HAP-1 (cell line): ENCODE results near the gene NTM.

Source experiments
- DNase-seq, 2 experiments: peaks; one replicate each; pipeline ENCODE4 v3.0.0-alpha.2; 2016 to 2020; ENCODE audit warnings: low spot score in 2 of 2
- H3K27me3 ChIP-seq: fragments of 250-450 bp; sonication (Bioruptor Pico); 2 replicates; pipeline ENCODE4 v1.5.1; 2020; ENCODE audit warnings: low read depth, mild to moderate bottlenecking, moderate library complexity
- H3K36me3 ChIP-seq: fragments of 250-450 bp; sonication (Bioruptor Pico); replicated peaks from 2 replicates; pipeline ENCODE4 v1.5.1; 2020; ENCODE audit warnings: mild to moderate bottlenecking
- H3K4me1 ChIP-seq: fragments of 250-450 bp; sonication (Bioruptor Pico); 2 replicates; pipeline ENCODE4 v1.5.1; 2020; ENCODE audit warnings: mild to moderate bottlenecking
- H3K4me3 ChIP-seq: fragments of 250-450 bp; sonication (Bioruptor Pico); 2 replicates; pipeline ENCODE4 v1.5.1; 2020; ENCODE audit warnings: mild to moderate bottlenecking, moderate library complexity
- H3K9me3 ChIP-seq: fragments of 250-450 bp; sonication (Bioruptor Pico); 2 replicates; pipeline ENCODE4 v1.5.1; 2020; ENCODE audit warnings: mild to moderate bottlenecking, moderate library complexity
- in situ Hi-C: fragments of 300-500 bp; cut with MboI; formaldehyde crosslinking; loops from 3 replicates; pipeline ENCODE4 v1.14.3; 2020; ENCODE audit warnings: low sequenced_read_pairs, inconsistent platforms, mixed read lengths

NTM gene

DNA sequence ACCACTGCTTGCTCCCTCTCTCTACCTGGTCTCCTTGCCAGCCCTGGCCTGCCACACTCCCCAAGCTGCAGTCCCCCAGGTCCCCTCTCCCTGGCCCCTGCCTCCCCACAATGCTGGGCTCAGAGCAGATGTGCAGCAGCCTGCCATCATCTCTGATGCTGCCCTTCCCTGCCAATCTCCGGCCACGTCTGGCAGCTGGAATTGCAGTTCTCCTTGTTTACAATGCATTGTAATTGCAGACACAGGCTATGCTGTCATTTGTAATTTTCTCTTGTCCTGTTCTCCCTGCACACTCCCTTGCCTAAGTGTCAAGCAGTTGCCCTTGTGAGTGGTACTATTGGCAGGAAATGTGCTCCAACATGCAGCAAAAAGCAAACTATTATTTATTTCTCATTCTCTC lies 222.3 kb downstream of the NTM start:
- Histone ChIP-seq H3K36me3 (no peaks in the 10 kb centered on the region), H3K27me3 (no peaks in the 10 kb centered on the region), H3K4me1 (no peaks in the 10 kb centered on the region), H3K4me3 (no peak overlapping the region), H3K9me3 (no peaks in the 10 kb centered on the region)
- no peak for DNase-seq
- in situ Hi-C loops, result no loop called here

DNA sequence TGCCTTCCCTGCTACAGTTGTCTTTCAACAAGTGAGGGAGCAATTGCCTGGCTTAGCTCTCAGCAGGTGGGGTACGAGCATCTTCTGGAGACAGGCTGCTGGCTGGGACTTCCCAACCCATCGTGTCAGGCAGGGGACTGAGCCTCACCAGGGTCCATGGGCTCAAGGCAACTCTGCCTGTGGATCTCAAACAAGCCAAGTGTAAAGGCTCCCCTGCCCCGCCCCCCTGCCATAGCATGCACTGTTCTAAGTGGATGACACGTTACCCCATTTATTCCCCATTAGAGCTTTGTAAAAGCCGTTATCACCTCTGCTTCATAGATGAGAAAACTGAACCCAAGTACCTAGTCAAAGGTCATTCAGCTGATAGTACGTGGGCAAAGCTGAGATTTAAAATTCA lies 222.9 kb downstream of the NTM start:
- Histone ChIP-seq H3K4me3 (no peak overlapping the region), H3K36me3 (no peaks in the 10 kb centered on the region), H3K27me3 (no peaks in the 10 kb centered on the region), H3K9me3 (no peaks in the 10 kb centered on the region), H3K4me1 (no peaks in the 10 kb centered on the region)
- in situ Hi-C loops, result no loop called here
- DNase-seq, result no peak

DNA sequence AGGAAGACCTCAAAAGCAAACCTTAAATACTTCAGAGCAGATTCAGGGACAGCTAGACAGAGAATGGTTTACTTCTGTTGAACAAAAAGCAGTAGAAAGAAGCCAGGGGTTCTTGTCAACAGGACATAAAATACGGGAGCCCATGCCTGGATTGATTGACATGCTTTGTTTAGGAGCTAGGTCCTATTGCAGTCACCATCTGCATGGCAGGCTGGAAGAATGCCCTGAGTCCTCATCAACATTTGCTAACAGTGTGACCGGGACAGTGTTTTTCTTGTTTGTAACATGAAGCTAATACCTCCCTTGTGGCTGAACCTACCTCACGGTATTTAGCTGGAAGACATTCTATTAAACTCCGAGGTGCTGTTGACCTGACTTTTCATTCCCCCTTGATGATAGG lies 225.4 kb downstream of the NTM start:
- H3K27me3 ChIP-seq, result no peaks in the 10 kb centered on the region
- H3K4me3 ChIP-seq, result no peak overlapping the region
- H3K4me1 ChIP-seq, result no peaks in the 10 kb centered on the region
- in situ Hi-C loops, result no loop called here
- no peaks in the 10 kb centered on the region for H3K9me3 ChIP-seq
- no peaks in the 10 kb centered on the region for H3K36me3 ChIP-seq
- no peak for DNase-seq

DNA sequence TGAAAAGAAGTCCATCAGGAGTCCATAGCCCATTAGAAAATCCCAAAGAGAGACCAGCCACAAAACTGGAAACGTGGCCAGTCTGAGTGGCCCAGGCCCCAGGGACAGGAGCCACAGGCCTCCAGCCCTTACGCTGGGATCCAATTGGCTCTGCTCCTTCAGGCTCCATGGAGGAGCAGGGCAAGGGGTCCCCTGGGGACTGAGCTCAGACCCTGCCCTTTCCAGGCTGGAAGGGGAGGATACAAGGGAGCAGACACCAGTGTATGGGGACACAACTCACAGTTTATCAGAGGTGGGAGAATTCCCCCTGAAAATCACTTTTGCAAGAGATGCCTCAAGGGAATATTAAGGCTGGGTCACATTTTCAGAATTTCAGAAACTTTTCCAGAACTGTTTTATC lies 227.5 kb downstream of the NTM start:
- DNase-seq, result no peak
- in situ Hi-C loops, result no loop called here
- H3K27me3 ChIP-seq, result no peaks in the 10 kb centered on the region
- H3K36me3 ChIP-seq, result no peaks in the 10 kb centered on the region
- H3K4me1 ChIP-seq, result no peaks in the 10 kb centered on the region
- H3K4me3 ChIP-seq, result no peak overlapping the region
- H3K9me3 ChIP-seq, result no peaks in the 10 kb centered on the region

DNA sequence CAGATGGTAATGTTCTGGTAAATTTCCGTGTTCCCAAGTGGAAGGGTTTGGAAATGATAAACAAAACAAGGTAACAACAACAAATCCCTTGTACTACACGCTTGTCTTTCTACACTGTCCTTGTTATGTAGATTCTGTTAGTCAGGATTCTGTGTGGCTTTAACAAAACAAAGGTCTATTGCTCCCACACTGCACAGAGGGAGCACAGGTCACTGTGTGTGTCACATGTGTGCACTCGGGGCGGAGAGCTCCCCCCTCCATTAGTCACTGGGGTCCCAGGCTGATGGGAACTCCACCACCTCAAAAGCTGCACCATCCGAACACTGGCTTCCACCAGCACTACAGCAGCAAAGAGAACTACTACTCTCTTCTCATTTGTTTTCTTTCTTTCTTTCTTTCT lies 227.9 kb downstream of the NTM start:
- Histone ChIP-seq H3K27me3 (no peaks in the 10 kb centered on the region), H3K4me1 (no peaks in the 10 kb centered on the region), H3K36me3 (no peaks in the 10 kb centered on the region), H3K4me3 (no peak overlapping the region), H3K9me3 (no peaks in the 10 kb centered on the region)
- in situ Hi-C loops, result no loop called here
- DNase-seq, result no peak

DNA sequence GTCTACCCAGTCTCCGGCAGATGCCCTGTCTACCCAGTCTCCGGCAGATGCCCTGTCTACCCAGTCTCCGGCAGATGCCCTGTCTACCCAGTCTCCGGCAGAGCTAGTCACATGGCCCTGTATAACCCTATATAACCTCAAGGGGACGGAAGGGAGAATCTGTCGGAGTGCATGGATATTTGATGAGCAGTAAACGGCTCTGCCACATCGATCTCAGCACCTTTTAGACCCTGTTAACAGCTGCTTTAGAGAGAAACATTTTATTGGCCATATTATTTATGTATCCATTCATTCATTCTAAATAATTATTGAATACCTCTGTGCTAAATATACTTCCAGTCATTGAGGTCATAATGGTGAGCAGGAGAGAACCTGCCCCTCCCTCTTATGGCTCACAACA lies 228.9 kb downstream of the NTM start:
- in situ Hi-C loops, result no loop called here
- Histone ChIP-seq H3K27me3 (no peaks in the 10 kb centered on the region), H3K4me1 (no peaks in the 10 kb centered on the region), H3K36me3 (no peaks in the 10 kb centered on the region), H3K9me3 (no peaks in the 10 kb centered on the region), H3K4me3 (no peak overlapping the region)
- DNase-seq, result no peak

DNA sequence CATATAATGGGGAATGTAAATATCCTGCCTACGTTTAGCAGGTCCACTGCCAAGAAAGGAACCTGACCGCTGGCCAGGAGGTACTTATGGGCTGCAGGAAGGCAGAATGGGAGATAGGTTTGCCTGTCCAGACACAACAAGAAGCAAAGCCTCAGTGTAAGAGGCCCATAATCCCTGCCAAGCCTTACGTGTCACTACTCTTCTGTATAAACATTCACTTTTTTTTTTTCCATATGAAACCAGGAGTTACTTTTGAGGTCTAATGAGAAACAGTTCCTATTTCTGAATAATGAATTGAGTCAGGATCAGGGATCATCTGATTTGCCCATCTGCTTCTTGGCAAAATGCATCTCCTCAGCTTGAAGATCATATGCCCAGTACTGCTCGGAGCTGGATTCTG lies 230.2 kb downstream of the NTM start:
- no peak overlapping the region for H3K4me3 ChIP-seq
- H3K27me3 ChIP-seq, result no peaks in the 10 kb centered on the region
- H3K9me3 ChIP-seq, result no peaks in the 10 kb centered on the region
- no peaks in the 10 kb centered on the region for H3K36me3 ChIP-seq
- in situ Hi-C loops, result no loop called here
- DNase-seq, result no peak
- no peaks in the 10 kb centered on the region for H3K4me1 ChIP-seq

DNA sequence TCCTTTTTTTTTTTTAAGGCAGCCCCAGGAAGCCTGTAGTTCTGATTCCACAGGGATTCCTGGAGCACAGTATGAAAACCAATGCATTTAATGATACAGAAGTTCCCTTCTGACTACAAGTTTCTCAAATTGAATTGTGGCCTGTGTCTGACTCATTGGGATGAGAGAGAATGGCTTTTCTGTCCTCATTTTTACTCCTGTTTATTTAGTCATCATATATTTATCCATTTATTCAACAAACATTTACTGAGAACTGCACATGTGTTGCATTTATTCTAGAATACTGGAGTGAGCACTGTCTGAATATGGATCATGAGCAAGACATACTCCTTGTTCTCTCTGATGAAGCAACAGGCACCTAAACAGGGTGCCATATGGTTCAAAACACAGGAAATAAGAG lies 231.2 kb downstream of the NTM start:
- no peaks in the 10 kb centered on the region for H3K27me3 ChIP-seq
- H3K36me3 ChIP-seq, result no peaks in the 10 kb centered on the region
- in situ Hi-C loops, result no loop called here
- H3K4me3 ChIP-seq, result no peak overlapping the region
- H3K9me3 ChIP-seq, result no peaks in the 10 kb centered on the region
- no peaks in the 10 kb centered on the region for H3K4me1 ChIP-seq
- no peak for DNase-seq

DNA sequence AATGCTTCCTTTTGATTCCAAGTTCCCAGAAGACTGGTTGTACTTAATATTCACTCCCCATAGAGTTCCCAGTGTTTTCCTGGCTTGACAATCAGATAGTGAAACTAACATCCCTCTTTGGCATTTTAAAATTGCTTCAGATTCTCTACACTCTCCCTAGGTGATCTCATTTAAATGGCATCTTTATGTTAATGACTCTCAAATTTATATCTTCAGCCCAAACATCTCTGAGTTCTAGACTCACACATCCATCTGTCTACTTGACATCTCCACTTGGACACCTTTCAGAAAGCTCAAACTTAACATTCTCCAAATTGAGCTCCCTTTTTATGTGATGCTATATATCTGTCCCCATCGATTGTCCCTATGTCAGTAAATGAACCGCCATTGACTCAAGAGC lies 232.0 kb downstream of the NTM start:
- Histone ChIP-seq H3K9me3 (no peaks in the 10 kb centered on the region), H3K4me3 (no peak overlapping the region), H3K36me3 (no peaks in the 10 kb centered on the region), H3K27me3 (no peaks in the 10 kb centered on the region), H3K4me1 (no peaks in the 10 kb centered on the region)
- in situ Hi-C loops, result no loop called here
- DNase-seq, result no peak

DNA sequence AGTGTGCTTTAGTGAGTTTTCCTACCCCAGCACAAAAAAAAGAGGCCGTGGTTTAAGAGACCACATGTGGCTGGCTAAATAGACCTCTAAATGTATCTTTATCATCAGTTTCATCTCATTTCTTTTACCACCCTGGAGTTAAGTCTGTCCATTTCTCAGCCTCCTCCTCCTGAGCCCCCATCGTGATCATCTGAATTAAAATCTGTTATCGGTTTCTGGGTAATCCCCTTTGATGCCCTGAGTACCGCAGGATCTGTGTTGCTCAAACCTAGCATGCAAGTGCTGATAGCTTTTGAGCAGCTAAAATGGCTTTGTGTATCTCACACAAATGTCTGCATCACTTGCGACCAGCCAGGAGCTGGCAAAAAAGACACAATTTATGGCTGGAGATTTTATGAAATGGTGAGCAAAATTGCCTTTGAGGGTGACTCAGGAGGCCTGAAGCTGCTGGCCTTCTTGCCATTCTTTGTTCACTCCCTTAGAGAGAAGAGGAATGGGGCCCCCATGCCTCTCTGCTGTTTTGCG lies 236.5 kb downstream of the NTM start:
- in situ Hi-C loops, result no loop called here
- Histone ChIP-seq H3K4me1 (no peaks in the 10 kb centered on the region), H3K36me3 (no peaks in the 10 kb centered on the region), H3K9me3 (no peaks in the 10 kb centered on the region), H3K27me3 (no peaks in the 10 kb centered on the region), H3K4me3 (no peak overlapping the region)
- DNase-seq, result no peak

DNA sequence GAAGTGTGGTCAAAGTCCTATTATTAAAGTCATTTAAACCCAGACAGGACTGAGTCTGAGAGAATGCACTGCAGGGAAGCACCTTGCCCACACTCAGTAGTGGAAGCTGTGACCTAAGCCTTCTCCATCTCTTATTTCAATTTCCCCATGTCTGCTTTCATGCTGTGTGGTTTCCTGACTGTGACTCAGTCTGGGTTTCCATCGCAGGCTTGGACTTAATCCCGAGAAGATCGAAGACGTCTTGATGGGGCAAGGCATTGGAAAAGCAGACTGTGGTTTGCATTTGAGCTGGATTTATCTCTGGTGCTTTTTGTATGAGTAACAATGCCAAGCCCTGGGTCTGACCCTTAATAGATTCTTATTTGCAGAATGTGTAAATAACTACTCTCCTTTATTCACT lies 238.9 kb downstream of the NTM start:
- no peaks in the 10 kb centered on the region for H3K4me1 ChIP-seq
- no peaks in the 10 kb centered on the region for H3K9me3 ChIP-seq
- H3K4me3 ChIP-seq, result no peak overlapping the region
- no peak for DNase-seq
- H3K27me3 ChIP-seq, result no peaks in the 10 kb centered on the region
- in situ Hi-C loops, result no loop called here
- no peaks in the 10 kb centered on the region for H3K36me3 ChIP-seq

DNA sequence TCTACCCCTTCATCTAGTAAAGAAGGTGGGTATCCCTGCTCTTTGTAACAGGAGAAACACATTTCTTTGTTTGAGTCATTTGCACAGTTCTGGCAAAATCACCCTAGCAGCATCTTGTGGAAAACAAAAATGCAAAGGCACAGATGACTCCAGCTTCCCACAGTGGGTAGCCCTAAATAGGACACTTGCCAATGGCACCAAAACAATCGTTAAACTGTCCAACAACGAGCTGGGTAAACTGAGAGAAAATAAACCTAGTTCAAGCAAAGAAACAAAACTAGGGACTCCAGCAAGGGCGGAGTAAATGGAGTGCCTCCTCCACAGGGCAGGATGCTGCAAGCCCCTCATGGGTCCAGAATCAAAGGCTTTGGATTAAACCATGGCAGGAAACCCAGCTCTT lies 239.5 kb downstream of the NTM start:
- no peaks in the 10 kb centered on the region for H3K36me3 ChIP-seq
- no peaks in the 10 kb centered on the region for H3K4me1 ChIP-seq
- no peaks in the 10 kb centered on the region for H3K9me3 ChIP-seq
- no peak for DNase-seq
- H3K4me3 ChIP-seq, result no peak overlapping the region
- H3K27me3 ChIP-seq, result no peaks in the 10 kb centered on the region
- in situ Hi-C loops, result no loop called here

DNA sequence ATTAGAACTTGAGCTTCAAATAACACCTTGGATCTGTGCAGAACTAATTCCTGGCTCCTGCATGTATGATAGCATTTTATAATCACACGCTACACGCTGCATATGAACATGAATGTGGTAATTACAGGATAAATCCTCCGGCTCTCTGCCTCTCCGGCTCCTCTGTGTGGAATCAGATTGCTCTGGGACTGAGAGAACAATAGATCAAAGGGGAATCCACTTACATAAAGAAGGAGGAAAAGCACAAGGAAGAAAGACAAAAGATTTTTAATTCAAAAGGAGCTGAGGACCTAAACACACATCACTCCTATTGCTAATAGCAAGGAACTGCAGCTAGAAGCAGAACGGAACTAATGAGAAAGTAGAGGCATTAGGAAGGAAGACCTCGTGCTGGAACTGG lies 240.9 kb downstream of the NTM start:
- H3K4me1 ChIP-seq, result no peaks in the 10 kb centered on the region
- no peaks in the 10 kb centered on the region for H3K9me3 ChIP-seq
- H3K36me3 ChIP-seq, result no peaks in the 10 kb centered on the region
- DNase-seq, result no peak
- in situ Hi-C loops, result no loop called here
- no peaks in the 10 kb centered on the region for H3K27me3 ChIP-seq
- no peak overlapping the region for H3K4me3 ChIP-seq

DNA sequence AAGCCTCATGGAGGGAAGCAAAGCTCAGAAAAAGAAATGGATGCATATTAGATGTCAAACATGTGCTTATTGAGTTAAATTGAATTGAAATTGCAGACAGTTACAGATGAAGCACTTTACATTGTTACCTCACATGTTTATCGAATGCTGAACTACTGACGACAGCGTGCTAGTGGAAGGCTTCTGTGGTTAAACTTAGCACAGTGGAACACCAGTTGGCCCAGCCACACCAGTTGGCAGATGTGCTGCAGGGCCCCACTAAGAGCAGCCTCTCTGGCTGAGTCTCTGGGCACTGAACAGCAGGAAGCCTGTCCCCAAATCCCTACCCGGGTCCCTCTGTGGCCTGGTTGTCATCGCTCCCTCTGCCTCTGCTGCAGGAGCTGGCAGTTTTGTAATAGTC lies 242.1 kb downstream of the NTM start:
- H3K36me3 ChIP-seq, result no peaks in the 10 kb centered on the region
- DNase-seq, result no peak
- in situ Hi-C loops, result no loop called here
- no peaks in the 10 kb centered on the region for H3K9me3 ChIP-seq
- no peak overlapping the region for H3K4me3 ChIP-seq
- H3K4me1 ChIP-seq, result no peaks in the 10 kb centered on the region
- no peaks in the 10 kb centered on the region for H3K27me3 ChIP-seq

DNA sequence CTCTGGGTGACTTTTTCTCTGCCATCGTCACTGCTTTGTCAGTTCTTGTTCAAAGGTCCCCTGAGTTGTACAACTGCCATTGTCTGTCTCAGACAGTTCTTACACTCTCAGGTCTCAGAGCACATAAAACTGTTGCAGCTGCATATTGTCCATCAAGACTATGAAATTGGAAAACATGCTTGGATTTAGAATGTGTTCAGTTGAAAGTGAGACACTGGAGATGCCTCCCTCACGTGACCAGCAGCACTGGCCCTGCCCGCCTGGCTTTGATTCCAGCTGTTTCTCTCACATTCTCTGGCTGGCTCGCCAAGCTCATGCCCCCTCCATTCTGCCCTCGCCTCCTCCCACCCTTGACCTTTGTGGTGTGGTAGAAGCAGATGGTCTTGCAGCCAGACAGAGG lies 244.2 kb downstream of the NTM start:
- H3K27me3 ChIP-seq, result no peaks in the 10 kb centered on the region
- in situ Hi-C loops, result no loop called here
- no peaks in the 10 kb centered on the region for H3K4me1 ChIP-seq
- H3K4me3 ChIP-seq, result no peak overlapping the region
- no peaks in the 10 kb centered on the region for H3K36me3 ChIP-seq
- DNase-seq, result no peak
- H3K9me3 ChIP-seq, result no peaks in the 10 kb centered on the region
